Measurements from ENCODE around the gene DAO. TPM values are rescaled to one million over a fixed set of nuclear protein-coding genes. Genes with fewer than 3 reads are reported as not detected.

The DAO gene
- total and polyA plus RNA-seq, 2 of the 4 experiments (the other 2 are of a cell fraction) = not detected

- H3K27me3 ChIP-seq (ENCODE audit: control insufficient read depth, insufficient read depth, low read length) = peaks cover 8% of the 10 kb centered on the region
- H3K14ac ChIP-seq (replicated peaks; ENCODE audit: low read depth, low read length) = no peak overlapping the region
- no TSS peak for BruUV-seq (replicated peaks)
- DNase-seq (no peak), ATAC-seq (ENCODE audit: low read depth) (no peak)
- no peak overlapping the region for H4K91ac ChIP-seq (ENCODE audit: insufficient read depth, low read depth, low read length)
- ChIA-PET CTCF (no interaction called here), POLR2A (ENCODE audit: unreplicated experiment) (no interaction called here)
- no peak overlapping the region for H4K8ac ChIP-seq (ENCODE audit: low read depth in 2 of 2, low read length in 2 of 2)
- in situ Hi-C loops (cut with MboI; ENCODE audit: low sequenced_read_pairs) (loop anchor here (10.0 kb wide), 1 partner anchor 286 kb away; no protein-coding TSS in a partner anchor), intact Hi-C loops (cut with micrococcal nuclease) (no loop called here), dilution Hi-C loops (cut with HindIII; ENCODE audit: low sequenced_read_pairs, unreplicated experiment) (no loop called here)
- H3K4me3 ChIP-seq (ENCODE audit: insufficient read depth, low read depth, low read length) = no peak overlapping the region
- H2AK5ac ChIP-seq (ENCODE audit: low read depth, low read length) = no peak overlapping the region
- H3K4me1 ChIP-seq (ENCODE audit: control insufficient read depth, insufficient read depth, low read length) = no peaks in the 10 kb centered on the region
- TF ChIP-seq CHD1 (IDR thresholded peaks at IDR 0.05; ENCODE audit: low read depth, low read length) = no peak
- TF ChIP-seq ELK1 (IDR thresholded peaks at IDR 0.05; ENCODE audit: borderline replicate concordance, low read depth, low read length) = no peak
- H2BK5ac ChIP-seq (ENCODE audit: low read depth, low read length, poor library complexity, severe bottlenecking) = no peak overlapping the region
- no peak overlapping the region for H3K56ac ChIP-seq (ENCODE audit: extremely low read depth, insufficient read depth, low read length)
- H3K4me2 ChIP-seq (ENCODE audit: low read depth, low read length) = no peak overlapping the region
- no peak overlapping the region for H2AK9ac ChIP-seq (replicated peaks; ENCODE audit: low read depth, low read length, poor library complexity)
- no peaks in the 10 kb centered on the region for H4K20me1 ChIP-seq (ENCODE audit: insufficient read depth, low read length)
- H3K18ac ChIP-seq (ENCODE audit: low read depth, low read length) = no peak overlapping the region
- no peak overlapping the region for H3K9ac ChIP-seq (ENCODE audit: low read depth, low read length)
- no peak overlapping the region for H3K23ac ChIP-seq (ENCODE audit: low read depth, low read length)
- H3K27ac ChIP-seq (ENCODE audit: insufficient read depth, low read length) = no peak overlapping the region
- H2AFZ ChIP-seq (replicated peaks; ENCODE audit: low read length, poor library complexity) = no peak overlapping the region
- H2BK20ac ChIP-seq (ENCODE audit: low read depth, low read length) = no peak overlapping the region
- H4K5ac ChIP-seq (ENCODE audit: low read depth, low read length) = no peak overlapping the region
- H3K79me1 ChIP-seq (ENCODE audit: low read depth in 1 of 2, low read length in 2 of 2) = no peaks in the 10 kb centered on the region
- no peaks in the 10 kb centered on the region for H3K9me1 ChIP-seq (ENCODE audit: insufficient read depth, low read length)
- WGBS, 2 experiments (ENCODE audit: extremely low coverage in 2 of 2, insufficient read length in 1 of 2) = 60% methylated on average over 1 of the region's 3 CpGs; no CpG with 5 or more reads in 1 of the 2 experiments
- no peak overlapping the region for H2BK120ac ChIP-seq (ENCODE audit: low read depth, low read length)
- H2BK15ac ChIP-seq (ENCODE audit: low read depth, low read length) = no peak overlapping the region
- no peak overlapping the region for H3K4ac ChIP-seq (ENCODE audit: low read depth, low read length)
- H3K36me3 ChIP-seq (ENCODE audit: control insufficient read depth, insufficient read depth, low read length) = no peaks in the 10 kb centered on the region
- H3K9me3 ChIP-seq (ENCODE audit: control insufficient read depth, insufficient read depth, low read length) = peaks cover 2% of the 10 kb centered on the region; the same call in 1 of the 2 replicates
Observed at GRCh38 chr12:108930756-108931155, 50.9 kb downstream of the DAO start.

Measured in IMR-90 (cell line).